SIG-M5 (cell line): Measurements from ENCODE around the gene CLEC11A.

Experiments used
- DNase-seq: peaks from one replicate; lab custom pipeline; 2025; lab: John Stamatoyannopoulos, UW

The CLEC11A gene

DNA sequence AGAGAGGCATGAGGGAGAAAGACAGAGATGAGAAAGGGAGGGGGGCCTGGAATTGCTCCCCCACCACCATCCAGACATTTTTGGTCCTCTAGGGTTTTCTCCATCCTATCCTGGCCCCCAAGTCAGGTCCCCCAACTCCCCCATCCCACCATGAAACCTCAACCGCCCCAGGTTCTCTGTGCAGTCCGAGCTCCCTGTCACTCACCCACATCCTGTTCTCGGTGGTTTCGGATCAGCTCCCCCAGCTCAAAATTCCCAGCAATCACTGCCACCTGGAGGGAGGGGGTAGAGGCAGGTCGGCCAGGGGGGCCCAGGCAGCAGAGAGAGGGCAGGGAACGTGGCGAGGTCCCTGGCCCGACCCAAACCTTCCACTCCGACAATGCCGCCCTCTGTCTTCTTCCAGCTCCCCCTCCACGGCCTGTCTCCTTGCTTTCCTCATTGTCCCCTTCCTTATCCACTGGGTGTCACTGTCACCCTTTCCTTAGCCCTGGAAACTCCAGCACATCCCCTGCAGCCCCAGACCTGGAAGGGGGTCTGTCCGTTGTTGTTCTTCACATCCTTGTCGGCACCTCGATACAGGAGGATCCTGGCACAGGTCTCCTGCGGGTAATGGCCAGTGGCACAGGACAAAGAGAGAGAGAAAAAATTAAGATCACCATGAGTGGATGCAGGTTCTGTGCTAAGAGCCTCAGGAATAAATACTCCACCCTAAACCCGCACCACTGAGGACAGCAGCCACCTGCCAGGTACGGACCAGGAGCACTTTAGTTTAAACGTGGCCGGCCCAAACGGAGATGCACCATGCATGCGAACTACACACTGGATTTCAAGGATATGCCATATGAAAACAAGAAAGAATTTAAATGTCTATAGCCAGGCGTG is 19.0 kb upstream of the CLEC11A start:
- DNase-seq = no peak

DNA sequence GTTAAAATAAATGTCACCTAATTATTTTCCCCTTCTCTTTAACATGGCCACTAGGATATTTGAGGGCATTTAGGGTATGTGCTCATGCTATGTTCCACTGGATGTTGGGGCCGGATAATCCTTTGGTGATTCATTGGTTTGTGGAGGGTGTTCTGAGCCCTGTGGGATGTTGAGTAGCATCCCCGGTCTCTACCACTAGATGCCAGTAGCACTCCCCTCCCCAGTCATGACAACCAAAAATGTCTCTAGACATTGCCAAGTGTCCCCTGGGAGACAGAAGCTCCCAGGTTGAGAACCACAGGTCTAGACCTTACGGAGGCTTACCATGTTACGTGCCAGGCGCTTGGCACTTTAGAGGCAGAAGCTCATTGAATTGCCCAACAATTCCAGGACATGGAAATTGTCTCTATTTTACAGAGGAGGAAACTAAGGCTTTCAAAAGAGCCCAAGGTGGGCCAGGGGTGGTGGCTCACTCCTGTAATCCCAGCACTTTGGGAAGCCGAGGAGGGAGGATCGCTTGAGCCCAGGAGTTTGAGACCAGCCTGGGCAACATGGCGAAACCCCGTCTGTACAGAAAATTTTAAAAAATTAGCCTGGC is 17.6 kb upstream of the CLEC11A start:
- peak; percentile 8 for DNase-seq

DNA sequence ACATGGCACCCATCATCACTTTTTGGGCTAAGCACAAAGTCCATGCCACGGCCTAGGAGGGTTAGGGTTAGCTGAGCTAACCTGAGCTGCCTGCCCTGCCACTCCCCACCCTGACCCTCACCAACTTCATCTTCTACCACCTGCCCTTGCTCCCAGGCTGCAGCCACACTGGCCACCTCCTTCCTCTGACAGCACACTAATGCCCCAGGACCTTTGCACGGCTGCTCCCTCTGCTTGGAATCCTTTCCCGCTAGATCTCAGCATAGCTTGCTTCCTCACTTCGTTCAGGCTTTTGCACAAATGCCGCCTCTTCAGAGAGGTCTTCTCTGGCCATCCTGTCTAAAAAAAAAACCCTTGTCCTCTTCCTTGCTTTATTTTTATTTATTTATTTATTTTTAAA is 16.8 kb upstream of the CLEC11A start:
- no peak for DNase-seq

DNA sequence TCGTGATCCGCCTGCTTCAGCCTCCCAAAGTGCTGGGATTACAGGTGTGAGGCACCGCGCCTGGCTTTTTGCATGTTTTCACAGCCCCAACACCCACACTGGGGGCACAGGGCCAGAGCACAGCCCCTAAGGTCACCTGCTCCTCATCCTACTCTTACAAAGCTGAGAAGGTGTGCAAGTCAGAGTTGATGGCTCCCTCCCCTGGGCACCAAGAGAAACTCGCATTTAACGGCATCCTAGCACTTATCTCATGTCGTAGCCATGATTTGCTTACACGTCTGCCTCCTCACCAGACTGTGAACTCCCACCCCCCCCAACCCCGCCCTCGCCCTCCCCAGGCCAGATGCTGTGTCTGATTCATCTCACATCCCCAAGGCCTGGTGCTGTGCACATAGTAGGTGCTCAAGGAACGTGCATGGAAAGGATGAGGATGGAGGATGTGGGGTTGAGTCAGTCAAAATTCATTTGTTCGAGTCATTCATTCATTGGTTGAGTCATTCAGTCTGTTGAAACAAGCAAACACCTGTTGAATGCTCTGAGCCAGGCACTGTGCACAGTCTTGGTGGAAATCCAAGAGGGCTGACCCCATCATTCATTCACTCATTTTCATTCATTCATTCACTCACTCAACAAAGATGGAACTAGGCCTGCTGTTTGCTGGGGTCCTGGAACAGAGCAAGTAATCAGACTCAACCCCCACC is 14.8 kb upstream of the CLEC11A start:
- no peak for DNase-seq

DNA sequence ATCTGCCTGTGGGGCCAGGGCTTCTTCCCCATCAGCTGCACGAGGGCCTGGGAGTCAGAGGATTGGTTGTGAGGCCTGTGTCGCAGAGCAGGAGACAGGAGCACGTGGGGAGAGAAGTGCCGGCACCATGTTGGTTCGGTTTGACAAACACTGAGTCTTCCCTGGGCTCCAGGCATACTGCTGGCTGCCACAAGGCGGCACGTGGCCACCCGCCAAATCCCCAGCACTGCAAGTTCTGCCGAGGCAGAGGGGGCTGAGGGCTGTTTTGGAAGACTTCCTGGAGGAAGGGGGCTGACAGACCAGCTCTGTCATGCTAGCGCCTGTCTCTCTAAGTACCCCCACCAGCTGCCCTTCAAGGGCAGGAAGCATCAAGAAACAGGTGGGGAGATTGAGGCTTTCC is 13.1 kb upstream of the CLEC11A start:
- DNase-seq = no peak

DNA sequence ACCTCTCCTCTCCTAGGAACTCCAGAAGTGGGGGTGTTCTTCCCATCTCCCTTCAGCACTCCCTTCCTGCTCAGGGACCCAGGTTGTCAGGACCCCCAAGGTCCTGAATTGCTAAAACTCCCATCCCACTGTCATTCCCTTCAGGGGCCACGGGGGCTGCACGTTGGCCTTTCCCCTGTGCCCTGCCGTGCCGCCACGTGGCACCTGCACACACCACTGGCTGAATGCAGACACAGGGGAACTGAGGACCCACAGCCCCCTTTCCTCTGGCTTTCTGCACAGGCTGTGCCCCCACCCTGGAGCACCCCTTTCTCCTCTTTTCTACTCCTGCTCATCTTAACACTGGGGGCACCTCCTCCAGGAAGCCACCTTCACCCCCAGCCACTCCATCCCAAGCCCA is 12.6 kb upstream of the CLEC11A start:
- no peak for DNase-seq

DNA sequence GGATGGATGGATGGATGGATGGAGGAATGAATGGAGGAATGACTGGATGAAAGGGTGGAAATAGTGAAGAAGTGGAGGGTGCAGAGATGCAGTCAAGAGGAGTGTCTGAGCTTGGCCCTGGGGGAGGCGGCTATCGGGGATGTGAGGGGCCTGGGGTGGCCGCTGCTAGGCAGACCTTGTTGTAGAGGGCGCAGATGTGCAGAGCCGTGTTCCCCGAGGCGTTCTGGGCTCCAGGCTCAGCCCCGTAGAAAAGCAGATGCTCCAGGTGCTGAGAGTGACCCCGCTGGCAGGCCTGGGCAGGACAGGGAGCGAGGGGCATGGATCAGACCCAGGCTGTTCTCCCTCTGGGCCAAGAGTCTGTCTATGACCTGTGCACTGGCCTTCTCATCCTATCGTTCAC is 12.0 kb upstream of the CLEC11A start:
- no peak for DNase-seq

DNA sequence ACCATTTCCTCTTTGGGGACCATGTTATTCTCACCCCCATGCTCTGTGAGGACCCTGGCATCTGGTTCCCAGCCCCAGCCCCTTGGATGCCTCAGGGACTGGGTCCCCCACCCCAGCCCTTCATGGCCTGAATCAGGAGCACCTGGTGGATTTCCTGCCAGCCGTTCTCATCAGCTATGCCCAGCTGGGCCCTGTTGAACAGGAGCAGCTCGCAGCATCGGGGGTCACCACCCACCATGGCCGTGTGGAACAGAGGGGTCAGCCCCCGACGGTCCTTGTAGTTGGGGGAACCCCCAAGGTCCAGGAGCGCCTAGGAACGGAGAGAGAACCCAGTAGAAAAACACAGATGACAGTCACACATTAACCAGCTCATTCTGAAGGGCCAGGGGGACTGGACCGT is 11.4 kb upstream of the CLEC11A start:
- no peak for DNase-seq

DNA sequence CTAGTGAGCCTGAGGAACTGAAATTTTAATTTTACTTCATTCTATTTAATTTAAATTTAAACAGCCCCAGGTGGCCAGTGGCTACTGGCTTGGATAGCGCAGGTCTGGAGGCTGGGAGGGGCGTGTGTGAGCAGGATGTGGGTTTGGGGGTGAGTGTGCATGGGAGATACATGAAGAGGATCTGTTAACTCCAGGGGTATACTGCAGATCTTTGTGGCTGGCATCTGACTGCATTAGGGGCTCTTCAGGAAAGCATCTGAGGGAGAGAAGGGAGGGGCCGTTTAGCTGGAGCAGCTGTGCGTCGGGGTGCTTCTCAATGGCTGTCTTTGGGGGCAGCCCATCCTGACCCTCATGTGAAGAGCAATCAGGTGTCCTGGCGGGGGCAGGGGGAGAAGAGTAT is 10.3 kb upstream of the CLEC11A start:
- DNase-seq = no peak

DNA sequence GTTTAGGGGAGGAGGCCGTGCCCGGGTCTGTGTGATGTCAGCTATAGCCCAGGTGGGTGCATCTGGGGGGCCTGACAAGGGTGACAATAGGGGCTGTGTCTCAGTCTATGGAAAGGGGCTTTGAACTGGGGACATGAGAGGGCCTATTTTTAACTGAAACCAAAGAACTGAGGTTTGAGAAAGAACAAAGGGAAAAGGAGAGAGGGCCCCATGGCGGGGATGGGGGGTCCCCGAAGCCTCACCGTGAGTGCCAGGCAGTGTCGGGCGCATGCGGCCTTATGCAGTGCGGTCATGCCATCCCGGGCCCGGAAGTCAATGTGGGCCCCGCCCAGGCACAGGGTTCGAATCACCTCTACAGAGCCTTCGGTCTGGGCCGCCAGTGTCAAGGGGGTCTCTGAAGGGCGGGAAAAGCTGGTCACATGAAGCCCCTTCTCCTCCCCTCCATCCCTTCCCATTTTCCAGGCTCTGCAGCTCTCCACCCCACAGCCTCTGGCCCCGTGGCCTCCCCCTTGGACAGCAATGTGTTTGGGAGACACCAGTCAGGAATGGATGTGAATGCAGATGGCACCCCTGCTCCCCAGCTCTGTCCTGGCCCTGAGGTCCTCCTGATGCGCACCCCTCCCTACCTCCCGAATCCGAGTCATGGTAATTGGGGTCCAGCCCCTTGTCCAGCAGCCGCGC is 9.5 kb upstream of the CLEC11A start:
- no peak for DNase-seq

DNA sequence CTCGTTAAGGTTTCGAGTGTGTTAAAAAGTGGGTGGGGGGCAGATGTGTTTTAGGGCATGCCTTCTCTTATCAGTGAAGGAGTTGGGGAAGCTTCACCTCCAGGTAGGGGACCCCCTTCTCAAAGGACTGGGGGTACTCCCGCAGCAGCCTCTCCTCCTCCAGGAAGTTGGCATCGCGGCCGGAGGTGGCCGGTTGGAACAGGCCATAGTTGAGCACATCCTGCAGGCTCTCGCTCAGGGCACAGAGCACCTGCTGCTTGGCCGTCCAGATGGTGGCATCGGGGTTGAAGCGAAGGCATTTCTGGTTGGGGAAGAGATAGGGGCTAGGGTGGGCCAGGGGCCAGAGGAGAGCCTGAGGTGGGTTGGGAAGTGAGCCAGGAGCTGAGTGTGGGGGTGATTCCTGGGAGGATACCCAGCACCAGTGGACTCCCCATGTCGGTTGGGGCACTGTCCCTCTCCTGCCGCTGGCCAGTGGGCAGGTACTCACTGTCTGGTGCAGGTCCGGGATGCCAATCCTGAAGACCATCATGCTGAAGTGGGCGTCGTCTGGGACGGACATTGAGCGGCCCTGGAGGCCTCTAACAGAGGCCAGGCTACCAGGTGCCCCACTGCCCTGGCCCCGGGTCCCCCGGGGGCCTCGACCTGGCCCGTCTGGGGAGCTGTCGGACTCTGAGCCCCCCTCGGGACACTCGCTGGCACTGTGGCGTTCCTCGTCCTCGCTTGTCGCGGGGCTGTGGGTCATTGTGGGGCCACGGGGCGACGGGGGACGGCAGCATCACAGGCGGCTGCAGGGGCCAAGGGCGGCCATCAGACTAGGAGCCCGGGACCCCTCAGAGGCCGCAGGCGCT is 6.8 kb upstream of the CLEC11A start:
- DNase-seq = no peak

DNA sequence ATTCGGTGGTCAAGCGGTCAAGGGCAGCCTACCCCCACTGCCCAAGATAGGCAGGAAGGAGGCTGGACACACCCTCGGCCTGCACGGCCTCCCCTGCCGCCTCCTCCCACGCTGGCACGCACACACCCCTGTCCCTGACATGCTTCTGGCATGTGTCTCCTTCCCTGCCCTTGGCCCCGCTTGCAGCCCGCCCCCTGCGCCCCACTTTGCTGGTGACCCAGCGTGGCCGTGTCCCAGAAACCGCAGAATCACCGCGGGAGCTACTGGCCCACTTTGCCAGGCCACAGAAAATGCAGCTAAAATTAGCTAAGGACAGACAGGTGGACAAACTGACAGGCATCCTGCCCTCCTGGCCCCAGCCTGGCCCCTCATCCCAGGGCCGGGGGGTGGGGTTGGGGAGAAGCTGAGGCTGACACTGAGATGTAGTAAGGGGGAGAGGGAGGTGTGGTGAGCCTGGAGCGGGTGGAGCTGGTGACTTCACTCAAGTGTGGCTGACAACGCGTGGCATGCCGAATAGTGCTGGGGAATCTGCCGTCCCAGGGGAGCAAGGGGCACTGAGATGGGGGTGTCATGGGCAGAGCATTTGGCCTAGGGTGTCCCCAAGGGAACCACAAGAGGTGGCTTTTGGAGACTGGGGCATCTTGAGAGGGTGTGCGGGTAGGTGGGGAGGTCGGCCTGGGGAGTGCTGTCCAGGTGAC is 6.0 kb upstream of the CLEC11A start:
- DNase-seq = no peak

DNA sequence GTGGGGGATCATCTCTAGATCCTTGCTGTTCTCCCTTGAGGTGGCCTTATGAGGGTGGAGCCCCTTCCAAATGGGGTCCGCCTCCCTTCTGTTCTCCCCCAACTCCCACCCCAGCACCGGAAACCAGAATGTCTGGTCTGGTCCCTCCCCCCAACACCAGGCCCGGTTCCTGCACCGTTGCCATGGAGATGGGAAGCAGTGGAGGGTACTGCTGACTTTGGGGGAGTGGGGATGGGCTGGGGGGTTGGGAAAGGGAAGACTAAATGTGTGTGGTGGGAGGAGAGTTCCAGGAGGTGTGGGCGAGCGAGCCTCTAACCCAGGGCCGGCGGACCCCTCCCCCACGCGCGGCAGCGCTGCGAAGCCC is 5.3 kb upstream of the CLEC11A start:
- no peak for DNase-seq

DNA sequence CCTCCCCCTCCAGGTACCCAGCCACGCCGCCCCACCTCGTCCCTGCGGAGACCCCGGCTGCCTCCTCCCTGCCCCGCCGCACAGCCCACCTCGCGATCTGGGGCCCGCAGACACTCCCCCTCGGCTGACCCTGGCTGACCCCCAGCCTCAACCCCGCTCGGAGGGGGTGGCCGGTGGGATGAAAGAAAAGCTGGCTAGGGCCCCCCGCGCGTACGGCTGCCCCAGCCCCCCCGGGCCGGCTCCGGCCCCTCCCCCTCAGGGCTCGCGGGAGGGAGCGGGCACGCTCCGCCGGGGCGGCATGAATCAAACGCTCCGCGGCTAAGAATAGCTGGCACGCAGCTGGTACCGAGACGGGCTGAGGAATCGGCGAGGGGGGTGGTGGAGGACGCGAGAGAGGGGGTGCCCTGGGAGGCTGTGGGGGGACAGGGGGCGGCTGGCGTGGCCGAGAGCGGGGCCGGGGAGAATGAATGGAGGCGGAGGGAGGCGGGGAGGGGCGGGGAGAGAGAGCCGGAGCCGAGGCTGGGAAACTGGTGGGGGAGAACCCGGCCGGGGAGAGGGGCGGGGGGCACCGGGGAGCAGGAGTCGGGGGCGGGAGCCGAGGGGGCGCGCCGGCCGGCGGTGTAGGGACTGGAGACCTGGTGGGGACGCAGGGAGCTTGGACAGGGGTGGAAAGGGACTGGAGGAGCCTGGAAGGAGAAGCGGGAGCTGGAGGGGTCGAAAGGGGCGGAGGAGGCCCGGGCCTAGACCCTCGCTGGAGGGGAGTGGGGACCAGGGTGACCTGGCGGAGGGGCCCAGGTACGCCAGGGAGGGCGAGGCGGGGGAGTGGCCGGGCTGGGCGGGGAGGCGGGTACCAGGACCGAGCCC is 4.7 kb upstream of the CLEC11A start:
- DNase-seq = no peak

DNA sequence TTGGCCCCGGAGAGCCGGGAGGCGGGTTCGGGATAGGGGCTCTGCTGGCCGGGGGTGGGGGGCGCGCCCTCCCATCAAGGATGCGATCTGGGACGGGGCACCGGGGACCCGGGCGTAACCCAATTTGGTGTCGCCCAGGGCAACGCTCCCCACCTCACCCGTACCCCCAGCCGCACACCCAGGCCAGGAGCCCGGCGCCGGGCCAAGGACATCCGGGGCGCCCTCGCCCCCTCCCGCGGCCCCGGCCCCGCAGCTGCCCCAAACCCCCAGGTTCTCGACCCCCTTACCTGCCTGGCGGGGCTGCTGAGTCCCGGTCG is 4.1 kb upstream of the CLEC11A start:
- DNase-seq = no peak

DNA sequence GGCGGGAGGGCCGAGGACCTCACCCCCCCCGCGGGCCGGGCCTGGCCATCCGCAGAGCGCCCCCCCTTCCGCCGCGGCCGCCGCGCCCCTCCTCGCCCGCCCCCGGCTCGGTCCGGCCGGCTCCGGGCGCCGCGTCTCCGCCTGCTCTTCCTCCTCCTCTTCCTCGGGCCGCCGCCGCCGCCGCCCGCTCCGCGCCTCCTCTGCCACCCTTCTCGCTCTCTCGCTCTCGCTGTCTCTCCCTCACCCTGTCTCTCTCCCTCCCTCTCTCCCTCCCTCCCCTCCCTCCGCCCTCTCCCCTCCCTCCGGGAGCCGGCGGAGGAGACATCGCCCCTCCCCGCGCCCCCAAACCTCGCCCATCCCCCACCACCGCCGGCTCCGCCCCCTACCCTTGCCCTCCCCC is 3.6 kb upstream of the CLEC11A start, which contains the start of gene SHANK1:
SHANK1 (minus strand) TSS at position 237 of the 400 bp plus-strand sequence. CDS start 2,883 bp downstream, outside the sequence.
- DNase-seq = no peak

DNA sequence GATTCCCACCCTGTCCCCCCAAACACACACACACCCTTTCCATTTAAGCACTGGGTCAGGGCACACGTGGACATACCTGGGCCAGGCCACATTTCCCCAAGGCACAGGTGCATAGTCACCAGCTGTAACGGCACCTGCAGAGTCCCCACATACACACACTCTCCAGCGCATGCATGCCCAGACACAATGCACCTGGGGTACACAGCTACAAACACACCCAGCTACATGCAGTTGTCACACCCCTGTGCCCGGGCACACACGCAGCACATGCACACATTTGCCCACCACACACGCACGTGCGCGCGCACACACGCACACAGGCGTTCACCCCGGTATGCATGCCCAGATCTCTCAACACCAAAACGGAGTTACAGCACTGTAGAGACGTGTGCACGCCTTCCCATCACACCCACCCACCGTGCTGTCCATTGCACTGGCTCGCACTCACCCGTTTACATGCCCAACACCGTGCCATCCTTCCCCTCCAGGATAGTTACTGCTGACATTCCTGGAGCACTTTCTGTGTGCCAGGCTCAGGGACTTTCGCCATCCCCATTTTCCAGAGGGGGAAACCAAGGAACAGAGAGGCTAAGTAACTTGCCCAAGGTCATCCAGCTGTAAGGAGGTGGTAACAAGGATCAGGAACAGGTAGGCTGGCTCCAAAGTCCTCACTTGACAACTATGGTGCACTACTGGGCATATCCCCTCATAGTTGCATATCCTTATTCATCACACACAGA is 2.8 kb upstream of the CLEC11A start:
- no peak for DNase-seq

DNA sequence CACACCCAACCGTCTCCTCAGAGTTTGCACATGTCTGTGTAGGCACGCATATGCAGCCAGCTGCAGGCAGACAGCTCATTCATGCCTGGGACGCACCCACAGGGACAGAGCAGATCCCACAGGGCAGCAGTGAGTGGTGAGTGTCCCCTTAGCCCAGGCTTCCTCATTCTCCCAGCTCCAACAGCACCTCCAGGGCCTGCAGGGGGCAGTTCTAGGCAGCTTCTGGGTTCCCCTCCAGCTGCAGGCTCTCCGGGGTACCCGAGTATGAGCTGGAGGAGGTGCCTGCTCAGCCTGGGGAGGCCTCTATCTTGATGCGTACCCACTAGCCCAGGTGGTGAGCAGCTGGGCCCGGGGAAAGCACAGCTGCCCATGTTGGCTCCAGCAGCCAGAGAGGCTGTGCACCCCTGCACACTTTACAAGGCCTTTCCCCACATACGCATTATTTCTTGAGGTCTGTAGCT is 2.2 kb upstream of the CLEC11A start:
- no peak for DNase-seq

DNA sequence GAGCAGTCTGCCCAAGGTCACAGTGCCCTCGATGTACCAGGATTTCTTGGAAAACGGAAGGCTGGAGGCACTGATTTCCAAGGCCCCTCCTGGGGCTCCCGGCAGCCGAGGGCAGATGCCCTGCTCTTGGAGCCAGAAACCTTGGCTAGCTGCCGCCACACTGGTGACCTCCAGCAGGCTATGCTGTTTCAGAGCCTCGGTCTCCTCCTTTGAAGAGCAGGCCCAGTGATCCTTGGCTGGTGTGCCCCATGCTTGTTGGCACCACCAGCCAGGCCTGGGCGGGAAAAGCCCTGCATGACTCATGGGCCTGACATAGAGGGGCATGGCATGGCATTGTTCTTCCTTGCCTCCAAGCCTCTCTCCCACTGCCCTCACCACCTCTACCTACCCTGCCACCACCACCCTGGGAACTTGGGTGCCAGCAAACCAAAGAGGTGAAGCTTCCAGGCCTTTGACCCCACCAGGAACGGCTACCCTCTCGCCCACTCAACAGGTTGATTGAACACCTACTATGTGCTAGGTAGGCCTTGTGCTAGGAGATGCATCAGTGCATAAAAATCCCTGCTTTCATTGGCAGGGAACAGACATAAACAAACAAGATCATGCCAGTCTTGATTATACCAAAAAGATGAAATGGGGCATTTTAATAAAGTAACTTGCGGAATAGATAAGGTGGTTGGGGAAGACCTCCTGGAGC is 1.6 kb upstream of the CLEC11A start:
- DNase-seq = no peak
